NCI-H1092 (cell line): ENCODE data around the gene SENP1.
A peak's percentile ranks its signal among the peaks of the same experiment; 100 is the strongest.

Source experiments
- DNase-seq: peaks from one replicate; lab custom pipeline; 2025; lab: John Stamatoyannopoulos, UW

Gene SENP1

DNA sequence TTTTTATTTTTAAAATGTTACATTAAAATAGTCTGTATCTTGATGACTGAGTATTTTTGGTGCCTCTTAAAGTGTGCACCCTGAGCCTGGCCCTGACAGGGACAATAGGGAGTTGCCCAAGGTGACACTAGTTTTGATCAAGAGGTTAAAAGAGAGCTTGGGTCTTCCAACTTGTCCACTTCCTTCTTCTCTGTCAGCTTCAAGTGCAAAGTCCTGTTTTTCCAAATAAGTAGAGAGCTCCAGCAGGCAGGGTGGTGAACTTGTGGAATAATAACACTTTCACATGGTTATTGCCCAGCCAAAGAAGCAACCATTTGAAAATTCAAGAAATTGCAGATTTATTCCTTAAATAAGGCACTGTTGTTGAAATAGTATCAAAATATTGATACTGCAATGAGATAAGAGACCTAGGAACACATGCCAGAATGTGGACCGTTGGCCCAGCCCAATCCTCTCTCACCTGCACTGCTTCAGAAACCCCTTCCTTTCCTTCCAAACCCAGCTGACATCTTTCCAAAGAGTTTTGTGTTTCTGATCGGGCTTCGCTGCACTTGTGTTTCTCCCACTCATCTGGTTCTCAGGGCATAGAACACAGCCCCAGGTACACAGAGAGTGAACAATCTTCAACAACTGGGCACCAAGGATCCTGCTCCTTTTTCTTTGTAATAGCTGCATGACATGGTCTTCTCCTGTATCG is 87.8 kb downstream of the SENP1 start:
- DNase-seq, result no peak

DNA sequence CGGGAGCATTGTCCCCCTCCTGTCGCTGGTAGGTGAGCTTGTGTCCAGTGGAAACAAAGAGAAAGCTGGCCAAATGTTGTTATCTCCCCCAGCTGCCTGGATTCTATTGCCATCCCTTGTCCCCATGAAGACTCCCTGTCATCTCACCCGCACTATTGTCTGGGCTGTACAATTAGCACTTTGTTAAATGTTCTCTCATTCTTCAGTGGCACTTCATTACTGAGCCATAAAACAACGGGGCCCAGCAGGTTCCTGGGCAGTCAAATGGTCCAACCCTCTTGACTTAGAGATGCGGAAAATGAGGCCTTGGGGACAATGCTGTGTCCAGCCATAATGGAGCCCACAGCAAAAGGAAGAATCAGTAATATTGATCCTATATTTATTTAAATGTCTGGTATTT is 88.4 kb downstream of the SENP1 start:
- no peak for DNase-seq

DNA sequence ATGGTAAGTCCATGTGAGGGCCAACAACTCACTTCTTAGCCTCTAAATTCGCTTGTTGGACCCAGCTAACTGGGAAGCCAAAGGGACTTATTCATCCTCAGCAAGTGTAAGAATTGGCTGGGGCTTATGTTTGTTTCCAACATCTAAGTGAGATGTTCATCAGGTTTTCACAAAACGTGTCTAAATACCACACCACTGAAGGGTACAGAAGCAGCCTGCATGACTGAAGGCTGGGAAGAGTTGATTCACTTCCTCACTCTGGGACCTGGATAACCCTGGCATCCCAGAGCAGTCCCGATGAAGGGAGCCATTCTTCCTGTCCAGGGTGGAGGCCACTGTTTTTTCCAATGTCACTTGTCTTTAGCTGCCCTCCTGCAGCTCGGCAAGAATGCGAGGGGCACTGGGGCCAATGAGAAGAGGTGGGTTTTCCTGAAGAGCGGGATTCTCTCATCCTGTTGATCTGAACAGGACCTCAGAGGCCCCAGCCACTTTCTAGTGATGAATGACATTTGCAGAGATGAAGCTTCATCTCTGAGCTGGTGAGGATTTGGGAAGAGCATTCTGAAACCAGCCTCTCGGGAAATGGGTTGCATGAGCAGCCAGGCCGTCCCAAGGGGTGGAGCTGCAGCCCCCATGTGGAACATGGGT is 89.4 kb downstream of the SENP1 start:
- DNase-seq, result no peak

DNA sequence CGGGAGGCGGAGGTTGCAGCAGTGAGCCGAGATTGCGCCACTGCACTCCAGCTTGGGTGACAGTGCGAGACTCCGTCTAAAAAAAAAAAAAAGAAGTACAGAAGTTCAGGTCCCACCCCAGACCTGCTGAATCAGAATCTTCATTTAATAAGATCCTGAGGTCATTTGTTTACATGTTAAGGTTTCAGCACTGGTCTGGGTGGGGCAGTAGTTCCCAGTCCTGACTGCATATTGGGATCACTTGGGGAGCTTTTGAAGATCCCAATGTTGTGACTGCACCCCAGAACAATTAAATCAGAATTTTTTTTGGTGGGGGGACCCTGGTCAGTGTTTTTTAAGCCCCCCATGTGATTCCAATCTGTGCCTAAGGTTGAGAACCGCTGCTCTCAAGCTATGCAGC is 89.9 kb downstream of the SENP1 start:
- no peak for DNase-seq

DNA sequence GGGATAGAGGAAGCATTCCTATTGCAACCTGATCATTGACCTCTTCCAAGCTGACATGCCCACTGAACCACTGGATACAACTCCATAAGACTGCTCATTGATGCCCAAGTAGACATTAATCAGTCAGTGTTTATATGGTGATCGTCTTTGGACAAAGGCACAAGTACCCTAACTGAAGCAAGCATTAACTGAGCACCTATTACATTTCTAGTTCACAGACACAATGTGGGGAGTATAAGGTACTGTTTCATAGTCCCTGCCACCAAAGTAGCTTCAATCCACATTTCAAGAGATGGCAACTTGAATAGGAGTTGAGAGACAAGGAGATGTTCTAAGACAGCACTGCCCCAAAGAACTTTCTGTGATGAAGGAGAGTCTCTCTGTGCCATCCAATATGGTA is 90.8 kb downstream of the SENP1 start:
- DNase-seq, result no peak

DNA sequence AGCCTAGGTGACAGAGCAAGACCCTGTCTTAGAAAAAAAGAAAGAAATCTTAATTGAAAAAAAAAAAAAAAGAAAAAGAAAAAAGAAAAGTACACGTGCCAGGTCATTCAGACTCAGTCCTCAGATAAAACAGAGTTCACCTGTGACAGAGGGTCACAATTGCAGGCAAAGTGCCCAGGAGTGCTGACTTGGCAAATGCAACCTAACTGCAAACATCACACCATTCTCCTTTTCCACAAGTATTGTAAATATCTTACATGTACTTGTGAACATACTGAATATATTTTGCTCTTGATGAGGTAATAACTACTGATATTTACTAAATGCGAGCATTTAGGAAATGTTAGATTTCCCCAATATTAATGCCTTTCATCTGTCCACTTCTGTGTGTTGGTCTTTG is 92.6 kb downstream of the SENP1 start:
- DNase-seq, result no peak

DNA sequence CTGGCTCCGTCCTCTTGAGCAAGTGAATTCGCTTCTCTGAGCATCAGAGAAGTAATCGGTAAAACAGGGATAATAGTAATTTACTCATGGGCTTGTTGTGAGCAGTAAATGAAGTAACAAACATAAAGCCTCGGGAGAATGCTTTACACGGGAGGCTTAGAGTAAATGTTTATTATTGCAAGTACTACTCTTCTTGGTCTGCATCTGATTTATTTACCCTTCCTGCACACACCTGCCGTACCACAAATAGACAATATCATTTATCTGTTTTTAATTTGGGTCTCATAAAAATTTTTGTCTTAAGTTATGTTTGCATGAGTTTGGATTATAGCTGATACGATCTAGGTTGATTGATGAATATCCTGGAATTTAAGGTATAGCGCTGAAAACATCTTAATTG is 93.8 kb downstream of the SENP1 start:
- DNase-seq, result no peak

DNA sequence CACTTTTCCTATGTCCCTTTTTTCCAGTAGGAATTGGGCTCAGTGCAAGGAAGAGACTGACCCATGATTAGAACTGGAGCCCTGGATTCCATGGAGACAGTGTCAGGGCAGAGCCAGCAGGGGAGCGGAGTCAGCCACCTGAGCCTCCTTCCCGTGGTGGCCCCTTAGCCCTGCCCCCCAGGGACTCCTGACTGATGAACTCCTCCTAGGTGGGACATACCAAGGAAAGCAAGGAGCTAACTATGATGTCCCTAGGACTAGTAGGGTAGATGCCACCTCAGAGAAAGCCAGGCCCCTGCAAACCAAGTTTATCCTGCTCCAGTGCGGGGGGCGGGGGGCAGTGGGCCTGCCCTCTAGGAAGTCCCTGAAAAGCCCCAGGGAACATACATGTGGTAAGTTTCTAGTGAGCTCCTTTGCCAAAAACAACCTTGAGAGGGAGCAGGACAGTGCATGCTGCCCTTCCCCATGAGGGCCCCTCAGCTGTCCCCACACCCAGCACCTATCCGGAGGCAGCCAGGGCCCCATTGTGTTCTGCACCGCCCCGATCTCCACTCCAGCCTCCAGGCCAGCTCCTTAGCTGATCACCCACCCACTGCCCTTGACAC is 95.4 kb downstream of the SENP1 start:
- no peak for DNase-seq

DNA sequence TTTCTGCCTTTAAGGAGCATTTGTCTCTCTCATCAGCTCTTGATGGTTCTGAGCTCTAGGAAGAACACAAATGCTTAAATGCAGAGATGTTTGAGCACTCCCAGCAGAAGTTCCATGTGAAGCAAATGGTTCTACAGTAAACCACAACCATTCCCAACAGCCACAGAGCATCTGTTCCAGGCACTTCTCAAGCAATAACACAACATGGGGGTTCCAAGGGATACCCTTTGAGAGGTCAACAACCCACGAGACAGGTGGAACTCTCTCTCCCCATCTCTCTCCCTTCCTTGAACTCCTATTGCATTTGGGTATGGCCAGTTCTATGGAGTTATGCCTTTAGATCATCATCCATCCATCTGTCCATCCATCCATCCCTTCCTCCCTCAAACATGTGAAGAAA is 96.4 kb downstream of the SENP1 start:
- no peak for DNase-seq

DNA sequence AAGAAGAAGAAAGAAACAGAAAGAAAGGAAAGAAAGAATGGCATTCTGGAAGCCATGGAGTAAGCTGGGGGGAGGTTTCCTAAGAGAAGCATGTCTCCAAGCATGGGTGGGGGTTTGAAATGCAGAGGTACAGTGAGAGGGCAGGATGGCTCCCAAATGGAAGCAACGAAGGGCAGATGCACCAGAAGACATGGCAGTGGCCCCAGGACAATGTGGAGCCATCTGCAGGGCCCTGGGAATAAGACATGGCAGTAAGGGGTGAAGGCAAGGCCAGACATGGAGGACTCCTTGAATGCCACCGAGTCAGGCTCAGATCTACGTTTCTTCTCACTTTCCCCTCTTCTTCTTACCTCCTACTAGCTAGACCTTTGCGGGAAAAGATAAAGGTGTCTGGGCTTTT is 96.9 kb downstream of the SENP1 start:
- no peak for DNase-seq

DNA sequence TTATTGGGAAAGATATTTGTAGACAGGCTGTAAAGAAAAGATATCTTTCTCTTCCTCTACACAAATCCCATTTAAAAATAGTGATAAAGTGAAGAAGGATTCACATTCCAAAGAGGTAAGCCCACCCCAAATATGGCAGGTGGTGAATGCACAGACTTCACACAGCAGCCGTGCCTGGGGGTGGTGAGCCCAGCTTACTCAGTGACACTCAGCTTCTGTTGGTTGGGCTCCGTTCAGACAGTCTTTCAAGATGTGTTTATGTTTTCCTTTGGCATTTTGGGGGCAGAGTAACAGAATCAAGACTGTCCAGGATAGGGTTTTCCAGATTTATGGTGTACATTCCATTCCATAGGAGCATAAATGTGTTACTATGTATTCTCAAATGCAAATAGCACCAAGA is 97.5 kb downstream of the SENP1 start:
- DNase-seq, result no peak

DNA sequence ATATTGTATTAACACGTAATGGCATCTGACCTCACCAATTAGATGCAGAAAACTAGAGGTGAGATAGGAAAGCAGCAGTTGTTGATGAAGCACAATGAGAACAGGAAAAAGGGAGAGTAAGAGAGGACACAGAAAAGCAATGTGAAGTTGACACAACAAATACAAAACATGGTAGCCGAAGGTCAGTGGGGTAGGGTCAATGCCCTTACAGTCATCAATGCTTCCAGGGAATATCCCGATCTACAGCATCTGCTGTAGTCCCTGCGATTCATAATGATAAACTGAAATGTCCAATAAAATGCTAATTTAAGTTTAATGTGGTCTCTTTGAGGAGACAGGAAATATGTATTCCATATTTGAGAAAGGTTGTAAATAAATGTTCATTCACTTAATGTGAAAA is 98.7 kb downstream of the SENP1 start:
- DNase-seq, result no peak

DNA sequence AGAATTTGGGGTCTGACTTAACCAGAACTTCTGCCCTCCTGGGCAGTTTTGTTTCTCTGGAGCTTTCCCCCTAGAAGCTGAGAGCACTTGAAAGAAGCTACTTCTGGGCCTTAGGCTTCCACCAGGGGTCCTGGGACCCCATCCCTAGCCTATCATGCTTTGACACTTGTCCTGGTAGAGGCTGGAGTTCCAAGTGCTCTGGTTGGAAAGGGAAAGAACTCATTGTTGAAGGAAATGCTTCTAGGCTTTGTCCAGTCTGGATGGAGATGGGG is 100.2 kb downstream of the SENP1 start:
- DNase-seq, result no peak

DNA sequence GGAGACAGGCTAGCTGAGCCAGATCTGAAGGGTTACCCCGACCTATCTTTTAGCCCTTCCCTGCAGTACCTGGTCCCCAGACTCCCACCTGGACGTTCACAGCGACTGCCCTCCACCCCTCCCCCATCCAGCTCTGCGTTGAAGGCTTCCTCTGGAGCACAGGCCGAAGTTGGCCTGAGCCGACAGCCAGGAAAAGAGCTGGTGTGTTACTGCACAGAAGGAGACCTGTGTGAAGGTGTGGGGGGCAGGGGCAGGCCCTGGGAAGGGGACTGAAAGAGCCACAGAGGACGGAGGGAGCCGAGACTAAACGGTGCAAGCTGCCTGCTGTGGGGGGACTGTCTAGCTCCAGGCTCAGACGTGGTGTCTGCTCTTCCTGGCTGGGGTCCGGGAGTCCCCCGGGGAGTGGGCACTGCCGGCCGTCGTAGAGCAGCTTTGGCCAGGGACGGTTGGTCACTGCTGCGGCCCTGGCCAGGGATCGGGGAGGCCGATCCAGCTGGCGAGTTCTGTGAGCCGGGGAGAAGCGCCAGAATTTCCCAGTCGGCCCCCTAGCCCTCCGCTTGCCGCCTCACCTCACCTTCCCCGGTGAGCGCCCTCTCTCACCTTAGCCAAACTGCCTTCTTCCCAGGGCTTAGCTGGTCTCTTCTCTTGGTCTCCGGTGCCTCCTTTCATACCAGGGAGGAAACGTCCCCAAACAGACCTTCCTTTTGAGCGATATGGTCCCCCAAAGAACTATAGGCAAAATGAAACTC is 100.7 kb downstream of the SENP1 start:
- DNase-seq, result no peak

DNA sequence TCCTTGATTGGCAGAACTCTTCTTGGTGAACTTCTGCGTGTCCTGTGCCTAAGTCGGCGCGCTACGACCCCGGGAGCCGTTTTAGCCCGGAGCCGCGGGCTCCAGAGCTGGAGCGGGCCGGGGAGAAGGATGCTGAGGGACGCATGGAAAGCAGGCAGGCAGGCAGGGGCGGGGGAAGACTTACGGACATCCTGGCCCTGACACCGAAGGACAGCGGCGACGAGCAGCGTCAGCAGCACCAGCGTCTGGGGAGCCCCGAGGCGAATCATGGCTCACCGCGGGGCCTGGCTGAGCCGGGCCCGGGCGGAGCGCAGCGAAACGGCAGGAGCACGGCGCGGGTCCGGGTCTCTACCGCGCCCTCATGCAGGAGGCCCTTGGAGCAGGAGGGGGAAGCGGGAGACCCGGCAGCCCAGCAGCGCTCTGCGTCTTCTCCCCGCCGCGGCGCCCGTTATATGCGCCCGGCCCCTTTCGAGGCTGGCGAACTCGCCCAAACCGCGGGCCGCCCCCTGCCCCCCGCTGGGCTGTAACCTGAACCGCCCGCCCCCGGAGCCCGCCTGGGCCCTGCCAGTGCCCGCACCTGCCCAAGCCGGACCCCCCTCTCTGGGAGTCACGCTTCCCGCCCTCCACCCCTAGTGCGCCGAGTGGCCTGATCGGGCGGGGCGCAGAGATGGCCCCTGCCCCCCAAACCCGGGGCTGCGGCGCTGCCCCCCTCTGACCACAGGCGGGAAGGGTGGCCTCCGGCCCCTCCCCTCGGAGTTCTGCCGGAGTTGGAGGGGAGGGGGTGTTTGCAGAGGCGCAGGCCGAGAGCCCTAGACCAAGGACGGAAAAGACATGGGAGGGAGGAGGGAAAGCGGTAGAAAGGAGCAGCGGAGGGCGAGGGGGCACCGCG is 101.6 kb downstream of the SENP1 start, which contains the start of gene COL2A1:
Gene COL2A1 (minus strand): TSS at position 424 of the 889 bp plus-strand sequence. CDS start 155 bp downstream, at position 269.
- peak; percentile 70 for DNase-seq

DNA sequence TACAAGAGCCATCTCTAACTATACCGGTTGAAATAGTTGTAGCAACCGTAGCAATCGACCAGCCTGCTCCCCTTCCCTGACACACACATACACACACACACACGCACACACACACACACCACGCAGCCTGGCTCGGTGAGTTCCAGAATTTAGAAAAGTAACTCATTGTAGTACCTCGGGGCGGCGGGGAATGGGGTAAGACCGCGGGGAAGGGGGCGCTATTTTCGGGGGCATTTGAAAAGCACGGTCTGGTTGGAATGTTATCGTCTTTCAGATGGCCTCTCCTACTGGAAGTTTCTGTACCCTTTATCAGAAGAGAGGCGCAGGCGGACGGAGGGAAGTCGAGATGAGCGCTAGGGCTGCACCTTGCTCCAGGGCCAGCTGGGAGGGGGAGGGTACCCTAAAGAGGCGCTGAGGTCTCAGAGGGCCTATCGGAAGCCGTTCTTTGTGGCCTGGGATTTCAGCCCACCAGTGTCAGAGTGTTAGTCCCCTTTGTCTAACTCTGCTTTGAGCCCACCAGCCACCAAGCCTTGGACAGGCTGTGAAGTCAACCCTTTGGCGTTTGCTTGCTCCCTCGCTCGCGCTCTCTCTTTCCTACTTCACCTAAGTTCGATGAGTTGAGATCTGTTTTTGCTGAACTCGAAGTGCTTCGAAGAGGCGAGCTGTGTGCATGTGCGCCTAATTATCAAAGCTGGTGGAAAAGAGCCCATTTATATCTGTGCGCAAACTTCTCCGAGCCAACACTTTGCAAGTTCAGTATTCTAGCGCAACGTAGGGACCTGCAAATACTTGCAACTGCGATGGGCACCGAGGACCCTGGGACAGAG is 102.4 kb downstream of the SENP1 start:
- DNase-seq, result no peak

DNA sequence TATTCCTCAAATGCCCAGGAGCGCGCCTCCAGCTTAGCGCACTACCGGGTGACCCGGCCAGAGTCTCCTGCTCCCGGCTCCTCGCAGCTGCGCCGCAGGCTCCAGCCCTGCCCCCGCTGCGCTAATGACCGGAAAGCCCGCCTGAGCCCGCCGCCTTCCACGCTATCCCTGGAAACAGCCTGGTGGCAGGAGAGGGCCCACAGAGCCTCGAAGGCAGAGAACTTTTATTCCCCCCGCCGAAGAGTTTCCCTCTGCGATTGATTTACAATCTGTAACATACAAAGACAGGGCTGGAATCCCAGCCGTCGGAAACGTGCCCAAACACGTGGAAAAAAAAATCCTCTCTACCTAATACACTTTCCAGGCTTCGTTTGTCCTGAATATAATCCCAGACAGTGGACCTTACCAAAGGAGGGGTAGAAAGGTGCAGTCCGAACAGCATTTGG is 103.1 kb downstream of the SENP1 start:
- DNase-seq, result peak; percentile 43

DNA sequence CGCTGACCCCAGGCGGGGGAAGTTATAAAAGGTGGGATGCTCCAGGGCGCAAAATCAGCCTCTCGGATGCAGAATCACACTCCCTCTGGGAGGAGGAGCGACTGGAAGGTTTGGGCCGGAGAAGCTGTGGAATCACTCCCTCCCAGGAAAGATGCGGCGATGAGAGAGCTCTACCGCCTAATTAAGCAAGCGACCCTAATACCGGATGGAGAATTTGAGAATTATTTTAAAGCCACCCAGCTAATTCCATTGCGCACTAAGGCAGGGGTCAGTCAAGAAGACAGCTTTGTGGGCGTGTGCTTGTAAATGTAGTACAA is 103.5 kb downstream of the SENP1 start:
- peak; percentile 58 for DNase-seq

DNA sequence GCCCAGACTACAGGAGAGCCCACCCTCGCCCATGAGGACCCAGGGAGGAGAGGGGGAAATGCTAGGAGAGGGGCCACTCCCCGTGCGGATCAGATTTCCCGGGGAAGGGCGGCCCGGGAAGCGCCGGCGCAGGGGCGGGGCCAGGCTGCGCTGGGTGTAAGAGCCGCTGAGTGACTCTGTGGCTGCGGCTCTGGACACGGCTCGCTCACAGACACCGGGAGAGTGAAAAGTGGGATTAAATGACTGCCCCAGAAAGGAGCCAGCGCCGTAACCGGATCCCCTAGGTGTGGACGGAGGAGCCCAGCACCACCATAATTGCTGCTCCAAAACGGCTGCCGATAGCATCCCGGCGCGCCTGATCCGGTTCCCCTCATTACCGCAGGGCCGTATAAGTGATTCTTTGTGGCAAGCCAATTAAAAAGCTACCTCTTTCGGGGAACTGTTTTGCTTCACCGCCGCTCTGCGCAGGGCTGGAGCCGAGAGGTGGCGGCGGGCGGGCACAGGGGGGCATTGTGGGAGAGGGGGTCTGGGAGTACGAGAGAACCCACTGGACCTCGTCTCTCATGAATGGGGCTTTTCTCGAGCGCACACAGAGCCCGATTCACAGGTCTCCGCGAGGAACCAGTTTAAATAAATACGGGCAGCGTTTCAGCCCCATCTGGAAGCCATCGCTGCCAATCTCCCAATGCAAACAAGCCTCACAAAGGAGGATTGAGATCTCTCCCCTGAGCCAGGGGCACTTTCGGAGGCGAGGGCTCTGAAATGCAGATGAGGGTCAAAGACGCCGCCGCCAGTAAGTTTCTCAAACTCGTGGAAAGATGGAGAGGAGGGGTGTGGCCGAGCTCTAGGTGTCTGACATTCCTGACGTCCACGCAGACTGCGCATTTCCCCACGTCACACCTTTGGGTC is 104.1 kb downstream of the SENP1 start:
- DNase-seq, result peak; percentile 83

DNA sequence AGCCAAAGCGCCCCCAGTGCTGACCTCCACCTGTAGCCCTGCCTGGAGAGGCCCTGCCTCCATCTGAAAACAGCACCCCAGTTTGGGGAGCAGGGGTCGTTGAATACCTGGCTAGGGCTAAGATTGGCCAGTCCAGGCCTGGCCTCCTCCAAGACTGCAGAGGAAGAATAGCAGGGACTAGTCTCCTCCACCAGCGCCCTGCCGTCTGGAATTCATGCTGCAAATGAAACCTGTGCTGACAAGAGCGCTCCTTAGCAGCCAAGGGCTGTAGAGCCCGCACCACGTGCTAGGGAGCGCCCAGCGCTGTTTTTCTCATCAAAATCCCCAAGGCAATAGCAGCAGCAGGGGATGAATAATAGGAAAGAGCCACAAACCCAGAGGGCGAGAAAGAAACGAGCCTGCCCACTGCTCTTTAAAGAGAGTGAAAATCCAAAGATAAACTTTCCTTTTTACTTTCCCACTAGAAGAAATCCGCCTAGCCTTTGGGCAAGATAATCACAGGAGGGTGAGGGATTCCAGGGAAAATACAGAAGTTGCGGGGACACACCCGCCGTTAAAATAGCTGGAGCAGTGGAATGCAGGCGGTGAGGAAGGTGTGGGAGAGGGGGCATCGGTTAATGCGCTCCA is 104.9 kb downstream of the SENP1 start:
- DNase-seq, result peak; percentile 41
